Ovary (tissue), 9 donors: Measurements from ENCODE around the gene PEAK1. TPM values are rescaled to one million over a fixed set of nuclear protein-coding genes. Genes with fewer than 3 reads are reported as not detected.

Source experiments
- DNase-seq, 5 donors: peaks; one replicate each; pipeline ENCODE4 v3.0.0-alpha.2; 2019 to 2020
- H3K27ac ChIP-seq, 2 donors: fragments of 200-600 bp; one replicate each; pipeline versions ENCODE4 v1.5.1 to v1.8.0; 2019 to 2022
- H3K27me3 ChIP-seq: fragments of 200-600 bp; one replicate; pipeline ENCODE4 v1.8.0; 2022
- H3K36me3 ChIP-seq: fragments of 200-600 bp; sonication (generic); one replicate; pipeline ENCODE4 v1.5.1; 2019
- H3K4me1 ChIP-seq: one replicate; pipeline ENCODE4 v1.8.1; 2013; ENCODE audit warnings: mild to moderate bottlenecking, moderate library complexity; ENCODE audit not compliant: insufficient read depth
- H3K4me3 ChIP-seq: fragments of 200-600 bp; sonication (generic); one replicate; pipeline ENCODE4 v1.5.1; 2017
- H3K9me3 ChIP-seq, 2 donors: fragments of 200-600 bp in 1 of 2; sonication (generic) in 1 of 2; one replicate each; pipeline versions ENCODE4 v1.5.1 to v1.8.1; 2013 to 2019; ENCODE audit warnings: mild to moderate bottlenecking in 1 of 2, moderate library complexity in 1 of 2
- CTCF ChIP-seq, 3 donors: fragments of 450-650 bp in 2 of 3; fragments of 200-600 bp in 1 of 3; IDR thresholded peaks; one replicate each; pipeline versions ENCODE4 v1.5.1 to v1.8.0; 2016 to 2022; ENCODE audit warnings: antibody characterized with exemption in 3 of 3, mild to moderate bottlenecking in 1 of 3
- EP300 ChIP-seq: sonication (generic); formaldehyde crosslinking; IDR thresholded peaks from one replicate; pipeline ENCODE4 v1.6.1; 2017; ENCODE audit warnings: antibody characterized with exemption
- POLR2A ChIP-seq: fragments of 450-650 bp; IDR thresholded peaks from one replicate; pipeline ENCODE4 v1.6.1; 2017; ENCODE audit warnings: antibody characterized with exemption, mild to moderate bottlenecking, moderate library complexity
- WGBS, 3 donors: extraction: QIAGEN DNeasy Blood & Tissue Kit in 1 of 3; methylation state at CpG; one replicate each; pipeline versions ENCODE4 v1.1.5 to v1.1.7; 2013 to 2017; 5-methylcytosine and 5-hydroxymethylcytosine counted together
- intact Hi-C, 4 donors: fragments of 100-400 bp; cut with DNase I; formaldehyde crosslinking; loops; one replicate each; pipeline versions ENCODE4 v1.11.0 to v1.15.1; 2022 to 2023
- polyA plus RNA-seq, 2 donors: library from polyadenylated mRNA; stranded (reverse); fragments of 200-250 nt in 1 of 2; fragments of 350-450 nt in 1 of 2; fragmentation: Illumina TruSeq in 1 of 2; extraction: RNeasy Lipid Tissue Mini Kit (QIAGEN cat#74804) in 1 of 2; gene quantifications; one replicate each; pipeline ENCODE4 v1.2.3, GENCODE V29; 2013 to 2014
- total RNA-seq, 7 donors: library from RNA; depleted of rRNA in 2 of 7; stranded (reverse); fragments of >200 nt in 2 of 7; fragmentation: NEBNext Ultra II Directional in 3 of 7; extraction: Animal tissue kit (Norgen Biotek cat#: 25700) in 3 of 7; gene quantifications; one replicate each; pipeline versions ENCODE4 v1.1.0 to v1.2.4, GENCODE V29; 2016 to 2023
- donor health status: DM: no; HTN: no; CAD: no; lungs with moderate emphysema.
- donor health status: DM: no; HTN: no; CAD: no.
- donor health status: Bipolar disorder and iron deficiency.
- donor health status: DM: yes; HTN: yes; CAD: no.
- donor health status: DM: no; HTN: no; CAD: no.
- donor health status: DM: yes; HTN: yes; CAD: no.

The PEAK1 gene
- total and polyA plus RNA-seq, 9 donors = 6.6 to 48.4 (median 41.4) TPM

- Histone ChIP-seq H3K27ac (no peak overlapping the region), H3K4me3 (no peak overlapping the region), H3K36me3 (no peaks in the 10 kb centered on the region), H3K27me3 (no peaks in the 10 kb centered on the region), H3K9me3 (no peaks in the 10 kb centered on the region), H3K4me1 (no peaks in the 10 kb centered on the region)
- no peak for TF ChIP-seq CTCF (IDR thresholded peaks at IDR 0.05)
- WGBS, 3 donors = 76 to 81% (median 78%) methylated on average over 8 of the region's 8 CpGs
- intact Hi-C loops = no loop called here
- no peak for DNase-seq
Observed at GRCh38 chr15:77370580-77370979, 49.3 kb downstream of the PEAK1 start.

GRCh38 chr15:77369168-77369567 lies 50.7 kb downstream of the PEAK1 start:
- no peak for DNase-seq
- Histone ChIP-seq H3K9me3 (no peaks in the 10 kb centered on the region), H3K4me3 (no peak overlapping the region), H3K27ac (no peak overlapping the region), H3K27me3 (no peaks in the 10 kb centered on the region), H3K36me3 (no peaks in the 10 kb centered on the region), H3K4me1 (no peaks in the 10 kb centered on the region)
- TF ChIP-seq CTCF (IDR thresholded peaks at IDR 0.05) (no peak), EP300 (no peak), POLR2A (no peak)
- WGBS, 3 donors = 72 to 81% (median 73%) methylated on average over 4 of the region's 4 CpGs
- intact Hi-C loops = no loop called here

- WGBS, 3 donors = 93 to 94% (median 93%) methylated on average over 2 of the region's 2 CpGs
- H3K27ac ChIP-seq = no peak overlapping the region
- H3K4me1 ChIP-seq = no peaks in the 10 kb centered on the region
- DNase-seq = no peak
- H3K36me3 ChIP-seq = no peaks in the 10 kb centered on the region
- TF ChIP-seq EP300 (no peak), POLR2A (no peak), CTCF (IDR thresholded peaks at IDR 0.05) (no peak)
- intact Hi-C loops = no loop called here
- no peak overlapping the region for H3K4me3 ChIP-seq
- H3K27me3 ChIP-seq = no peaks in the 10 kb centered on the region
- H3K9me3 ChIP-seq = no peaks in the 10 kb centered on the region
Observed at GRCh38 chr15:77367631-77368030, 52.3 kb downstream of the PEAK1 start.

- intact Hi-C loops = no loop called here
Observed at GRCh38 chr15:77361456-77361855, 58.4 kb downstream of the PEAK1 start.

More at GRCh38 chr15:77361456-77361855, 58.4 kb downstream of the PEAK1 start:
- H3K9me3 ChIP-seq = no peaks in the 10 kb centered on the region
- H3K4me1 ChIP-seq = no peaks in the 10 kb centered on the region
- DNase-seq = no peak
- TF ChIP-seq EP300 (no peak), CTCF (IDR thresholded peaks at IDR 0.05) (no peak), POLR2A (no peak)
- H3K4me3 ChIP-seq = no peak overlapping the region
- H3K27ac ChIP-seq = no peak overlapping the region
- no peaks in the 10 kb centered on the region for H3K36me3 ChIP-seq
- H3K27me3 ChIP-seq = no peaks in the 10 kb centered on the region
- 83 to 95% (median 88%) methylated on average over 1 of the region's 1 CpG for WGBS, 3 donors
